Body of pancreas (tissue), 4 donors: Measurements from ENCODE around the gene LDAH.

Source experiments
- CTCF ChIP-seq, 7 experiments: fragments of 450-650 bp in 4 of 7; fragments of 200-600 bp in 3 of 7; sonication (generic) in 3 of 7; IDR thresholded peaks; one replicate each; pipeline ENCODE4 v1.5.1; 2016 to 2019; ENCODE audit warnings: antibody characterized with exemption in 7 of 7
- POLR2A ChIP-seq, 3 donors: fragments of 450-650 bp; IDR thresholded peaks; one replicate each; pipeline ENCODE4 v1.6.1; 2016; ENCODE audit warnings: antibody characterized with exemption in 3 of 3, mild to moderate bottlenecking in 2 of 3

GRCh38 chr2:20647738-20648137, 175.2 kb downstream of the LDAH start:
- TF ChIP-seq CTCF (IDR thresholded peaks at IDR 0.05) = no peak
- TF ChIP-seq POLR2A (IDR thresholded peaks at IDR 0.05) = no peak
